Endothelial cell of umbilical vein (primary cell): Measurements from ENCODE around the gene LMAN2. TPM values are rescaled to one million over a fixed set of nuclear protein-coding genes. Genes with fewer than 3 reads are reported as not detected.

Experiments
- BruUV-seq: library from RNA; stranded (reverse); fragments of 400-500 nt; replicated peaks from 2 replicates; lab custom pipeline; 2021; lab: Mats Ljungman, UMichigan
- CTCF ChIA-PET: fragments of 300-600, 350-600 bp; sonication (Branson Sonifier 250); formaldehyde crosslinking; loops from one replicate; lab custom pipeline; 2021; ENCODE audit warnings: antibody characterized with exemption, inconsistent platforms; lab: Charles Lee
- POLR2A ChIA-PET: fragments of 300-600, 350-600 bp; sonication (Branson Sonifier 250); formaldehyde crosslinking; loops from one replicate; lab custom pipeline; 2021; ENCODE audit warnings: antibody characterized with exemption, inconsistent platforms; lab: Charles Lee
- DNase-seq: peaks from one replicate; pipeline ENCODE4 v3.0.0-alpha.2; 2011; ENCODE audit warnings: low read depth, low spot score
- FAIRE-seq: peaks from 2 replicates; lab custom pipeline; 2011; peaks lifted over from hg19 to GRCh38; lab: Jason Lieb, UNC
- H2AFZ ChIP-seq: 2 replicates; pipeline ENCODE4 v1.6.0; 2012; ENCODE audit warnings: low read depth, low read length, control low read depth, inconsistent platforms
- H3K27ac ChIP-seq: 2 replicates; pipeline ENCODE4 v1.5.1; 2011; ENCODE audit warnings: low read depth, mild to moderate bottlenecking, control low read depth, low read length, moderate library complexity; ENCODE audit not compliant: insufficient read depth
- H3K27me3 ChIP-seq, 2 experiments: 2 replicates each; pipeline versions ENCODE4 v1.6.0 to v1.6.1; 2011; ENCODE audit warnings: low read length in 2 of 2, mixed read lengths in 1 of 2; ENCODE audit not compliant: control insufficient read depth in 2 of 2, insufficient read depth in 2 of 2
- H3K36me3 ChIP-seq, 2 experiments: 2 replicates in 1 of 2; 3 replicates in 1 of 2; pipeline ENCODE4 v1.5.1; 2011; ENCODE audit warnings: low read length in 2 of 2, mild to moderate bottlenecking in 1 of 2, moderate library complexity in 1 of 2; ENCODE audit not compliant: control insufficient read depth in 2 of 2, insufficient read depth in 2 of 2; ENCODE audit errors: extremely low read depth in 1 of 2
- H3K4me1 ChIP-seq: 3 replicates; pipeline ENCODE4 v1.5.1; 2011; ENCODE audit warnings: mild to moderate bottlenecking, low read length; ENCODE audit not compliant: control insufficient read depth, insufficient read depth; ENCODE audit errors: extremely low read depth
- H3K4me2 ChIP-seq: 2 replicates; pipeline ENCODE4 v1.6.1; 2011; ENCODE audit warnings: low read length, control low read depth, mixed read lengths; ENCODE audit not compliant: insufficient read depth
- H3K4me3 ChIP-seq, 3 experiments: fragments of 200-600 bp in 1 of 3; sonication (generic), shearing (Covaris generic) in 1 of 3; replicated peaks in 1 of 3; 2 replicates each; pipeline ENCODE4 v1.5.1; 2011 to 2016; ENCODE audit warnings: control low read depth in 3 of 3, low read length in 3 of 3, mild to moderate bottlenecking in 2 of 3, inconsistent platforms in 1 of 3, low read depth in 1 of 3, moderate library complexity in 1 of 3; ENCODE audit not compliant: insufficient read depth in 1 of 3
- H3K79me2 ChIP-seq: 2 replicates; pipeline ENCODE4 v1.6.0; 2012; ENCODE audit warnings: low read length, inconsistent platforms; ENCODE audit not compliant: control insufficient read depth, insufficient read depth
- H3K9ac ChIP-seq: replicated peaks from 2 replicates; pipeline ENCODE3; 2011; ENCODE audit warnings: low read length, control low read depth; ENCODE audit not compliant: insufficient read depth; ENCODE audit errors: extremely low read depth
- H3K9me1 ChIP-seq: replicated peaks from 3 replicates; pipeline ENCODE4 v1.6.0; 2011; ENCODE audit warnings: mild to moderate bottlenecking, low read length; ENCODE audit not compliant: control insufficient read depth, insufficient read depth; ENCODE audit errors: extremely low read depth
- H3K9me3 ChIP-seq: replicated peaks from 2 replicates; pipeline ENCODE4 v1.5.1; 2012; ENCODE audit warnings: low read length, inconsistent platforms; ENCODE audit not compliant: control insufficient read depth, insufficient read depth
- H4K20me1 ChIP-seq: replicated peaks from 2 replicates; pipeline ENCODE3; 2011; ENCODE audit warnings: mild to moderate bottlenecking, low read length; ENCODE audit not compliant: control insufficient read depth, insufficient read depth; ENCODE audit errors: extremely low read depth
- EZH2 ChIP-seq: IDR thresholded peaks from 2 replicates; pipeline ENCODE4 v1.6.1; 2012; ENCODE audit warnings: borderline replicate concordance, low read depth, mild to moderate bottlenecking, moderate library complexity, low read length, inconsistent platforms; ENCODE audit not compliant: severe bottlenecking
- FOS ChIP-seq: IDR thresholded peaks from 2 replicates; pipeline ENCODE4 v1.6.1; 2011; ENCODE audit warnings: mild to moderate bottlenecking, low read length, moderate library complexity, borderline replicate concordance; ENCODE audit not compliant: insufficient read depth
- GATA2 ChIP-seq: IDR thresholded peaks from 2 replicates; pipeline ENCODE4 v1.7.0; 2011; ENCODE audit warnings: low read depth, mild to moderate bottlenecking, moderate library complexity, mixed read lengths, low read length; ENCODE audit not compliant: insufficient read length, insufficient read depth
- JUN ChIP-seq: IDR thresholded peaks from 2 replicates; pipeline ENCODE4 v1.6.1; 2011; ENCODE audit warnings: borderline replicate concordance, low read depth; ENCODE audit not compliant: insufficient read length, insufficient read depth
- MYC ChIP-seq: IDR thresholded peaks from one replicate; pipeline ENCODE4 v1.6.1; 2011; ENCODE audit warnings: mild to moderate bottlenecking, low read depth, low read length
- POLR2A ChIP-seq: IDR thresholded peaks from 2 replicates; pipeline ENCODE4 v1.6.1; 2012; ENCODE audit warnings: low read depth, mild to moderate bottlenecking, control low read depth, low read length
- POLR2AphosphoS5 ChIP-seq: IDR thresholded peaks from 2 replicates; pipeline ENCODE4 v1.6.1; 2012; ENCODE audit warnings: low read depth, mild to moderate bottlenecking, control low read depth, low read length, moderate library complexity; ENCODE audit not compliant: insufficient read depth
- dilution Hi-C: fragments of 300-500 bp; cut with MboI; formaldehyde crosslinking; loops from one replicate; pipeline ENCODE4 v1.15.0; 2019; ENCODE audit warnings: low sequenced_read_pairs; ENCODE audit not compliant: extremely low pct_ligation_motif_present
- intact Hi-C: fragments of 100-400 bp; cut with micrococcal nuclease; formaldehyde crosslinking; loops from one replicate; pipeline ENCODE4 v1.10.0; 2022
- polyA plus RNA-seq, 4 experiments: library from polyadenylated mRNA; depleted of rRNA in 3 of 4; stranded (reverse) in 3 of 4; unstranded in 1 of 4; fragments of >200 nt; gene quantifications; 2 replicates each; pipeline versions ENCODE4 v1.2.1 to v1.2.3, GENCODE V29; 2011 to 2012; ENCODE audit warnings: missing spikeins in 1 of 4
- total RNA-seq: library from RNA; stranded (reverse); gene quantifications from 2 replicates; pipeline ENCODE4 v1.2.3, GENCODE V29; 2021
- TF ChIP-seq, protein P1 (sequence below), 2 donors: IDR thresholded peaks; 1 replicate in 1 of 2; 2 replicates in 1 of 2; pipeline ENCODE4 v1.5.1; 2011; ENCODE audit warnings: low read length in 2 of 2, mild to moderate bottlenecking in 2 of 2, moderate library complexity in 2 of 2, control low read depth in 1 of 2, inconsistent platforms in 1 of 2, low read depth in 1 of 2; ENCODE audit not compliant: insufficient read depth in 1 of 2; ENCODE audit errors: extremely low read depth in 1 of 2
- TF ChIP-seq, protein P2 (sequence below): IDR thresholded peaks from 2 replicates; pipeline ENCODE4 v1.6.1; 2011; ENCODE audit not compliant: insufficient read depth, insufficient read length

Gene LMAN2
- total and polyA plus RNA-seq, 2 donors (not counting 3 experiments of a cell fraction or from before 2014, with no cell fraction given) = 151 to 370 TPM

DNA sequence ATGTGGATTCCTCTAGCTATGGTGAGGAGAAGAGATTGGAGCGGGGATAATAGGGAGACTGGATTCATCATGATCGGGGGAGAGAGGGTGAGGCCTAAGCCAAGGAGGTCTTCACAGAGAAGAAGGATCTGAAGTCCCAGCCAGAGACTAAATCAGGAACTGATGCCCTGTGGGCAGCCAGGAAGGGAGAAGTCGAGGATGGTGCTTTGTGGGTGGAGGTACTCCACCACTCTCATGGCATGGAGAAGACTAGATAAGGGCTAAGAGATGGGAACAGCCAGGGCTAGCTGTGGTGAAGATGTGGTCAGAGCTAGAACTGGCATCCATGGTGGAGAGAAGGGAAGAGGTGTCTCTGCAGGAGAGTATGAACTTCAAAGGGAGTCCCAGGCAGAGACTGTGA lies 3.2 kb upstream of the LMAN2 start:
- BruUV-seq = no TSS peak
- TF ChIP-seq POLR2A (no peak), EZH2 (no peak), POLR2AphosphoS5 (no peak), FOS (no peak), MYC (no peak), JUN (no peak), GATA2 (no peak)
- TF ChIP-seq, protein P1, sequence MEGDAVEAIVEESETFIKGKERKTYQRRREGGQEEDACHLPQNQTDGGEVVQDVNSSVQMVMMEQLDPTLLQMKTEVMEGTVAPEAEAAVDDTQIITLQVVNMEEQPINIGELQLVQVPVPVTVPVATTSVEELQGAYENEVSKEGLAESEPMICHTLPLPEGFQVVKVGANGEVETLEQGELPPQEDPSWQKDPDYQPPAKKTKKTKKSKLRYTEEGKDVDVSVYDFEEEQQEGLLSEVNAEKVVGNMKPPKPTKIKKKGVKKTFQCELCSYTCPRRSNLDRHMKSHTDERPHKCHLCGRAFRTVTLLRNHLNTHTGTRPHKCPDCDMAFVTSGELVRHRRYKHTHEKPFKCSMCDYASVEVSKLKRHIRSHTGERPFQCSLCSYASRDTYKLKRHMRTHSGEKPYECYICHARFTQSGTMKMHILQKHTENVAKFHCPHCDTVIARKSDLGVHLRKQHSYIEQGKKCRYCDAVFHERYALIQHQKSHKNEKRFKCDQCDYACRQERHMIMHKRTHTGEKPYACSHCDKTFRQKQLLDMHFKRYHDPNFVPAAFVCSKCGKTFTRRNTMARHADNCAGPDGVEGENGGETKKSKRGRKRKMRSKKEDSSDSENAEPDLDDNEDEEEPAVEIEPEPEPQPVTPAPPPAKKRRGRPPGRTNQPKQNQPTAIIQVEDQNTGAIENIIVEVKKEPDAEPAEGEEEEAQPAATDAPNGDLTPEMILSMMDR (IDR thresholded peaks at IDR 0.05; ENCODE audit: extremely low read depth in 1 of 2, insufficient read depth in 1 of 2, low read depth in 1 of 2, low read length in 2 of 2) = no peak
- TF ChIP-seq, protein P2, sequence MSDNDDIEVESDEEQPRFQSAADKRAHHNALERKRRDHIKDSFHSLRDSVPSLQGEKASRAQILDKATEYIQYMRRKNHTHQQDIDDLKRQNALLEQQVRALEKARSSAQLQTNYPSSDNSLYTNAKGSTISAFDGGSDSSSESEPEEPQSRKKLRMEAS = no peak
- Histone ChIP-seq H3K9me1 (no peaks in the 10 kb centered on the region), H3K27ac (no peak overlapping the region), H3K4me2 (no peak overlapping the region), H2AFZ (no peak overlapping the region), H3K4me3 (no peak overlapping the region), H3K9me3 (no peaks in the 10 kb centered on the region), H4K20me1 (no peaks in the 10 kb centered on the region), H3K27me3 (no peaks in the 10 kb centered on the region), H3K79me2 (peaks cover 16% of the 10 kb centered on the region), H3K9ac (no peak overlapping the region), H3K36me3 (no peaks in the 10 kb centered on the region), H3K4me1 (peaks cover 32% of the 10 kb centered on the region)
- DNase-seq (no peak), FAIRE-seq (no peak)
- intact Hi-C loops (no loop called here), dilution Hi-C loops (no loop called here)
- CTCF ChIA-PET = interaction anchor here (1.1 to 6.3 kb wide), 2 partner anchors 15 to 27 kb away, joined by 3 to 31 read pairs; no protein-coding TSS in a partner anchor
- POLR2A ChIA-PET = no interaction called here
